ENCODE measurements around the gene FADS3. TPM values are rescaled to one million over a fixed set of nuclear protein-coding genes. Genes with fewer than 3 reads are reported as not detected.

Gene FADS3
- total RNA-seq, 6 donors from 2014 or later, result 34.4 to 138 (median 106) TPM

DNA sequence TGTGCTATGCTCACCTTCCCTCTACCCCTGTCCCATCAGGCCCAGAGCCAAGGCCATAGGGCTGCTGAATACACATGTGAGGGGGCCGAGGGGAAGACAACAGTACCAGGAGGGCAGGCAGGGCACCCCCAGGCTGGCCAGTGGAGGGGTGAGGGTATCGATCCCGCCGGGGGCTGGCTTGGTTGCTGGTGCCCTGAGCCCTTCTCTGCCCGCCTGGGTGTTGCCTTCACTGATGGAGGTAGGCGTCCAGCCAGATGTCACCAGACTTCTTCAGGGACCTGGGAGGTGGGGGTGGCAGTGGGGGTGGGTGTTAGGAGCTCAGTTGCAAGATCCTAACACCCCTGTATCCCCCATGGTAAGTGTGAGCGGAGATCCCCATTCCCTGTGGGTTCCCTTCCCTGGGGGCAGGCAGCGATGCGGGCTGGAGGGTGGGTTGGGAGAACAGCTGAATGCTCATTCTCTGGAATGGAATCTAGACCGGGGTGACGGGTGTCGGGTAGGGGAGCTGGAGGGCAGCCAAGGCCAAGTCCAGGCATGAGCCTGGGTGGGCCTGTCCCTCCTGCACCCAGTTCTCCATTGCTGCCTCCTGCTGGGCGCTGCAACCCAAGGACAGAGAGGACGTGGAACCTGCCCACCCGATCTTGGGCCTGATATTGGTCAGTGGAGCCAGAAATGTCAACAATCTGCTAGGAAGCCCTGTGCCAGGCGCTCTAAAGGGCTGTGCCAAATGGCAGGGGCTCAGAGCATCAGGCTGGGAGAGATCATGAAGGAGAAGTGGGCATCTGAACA is 17.6 kb downstream of the FADS3 start:
- ATAC-seq (ENCODE audit: low FRiP score in 2 of 2), result no peak
- WGBS, 2 donors, result 75 to 92% methylated on average over 10 to 16 of the region's 16 CpGs
- DNase-seq, result no peak
- no peak overlapping the region for H3K27ac ChIP-seq
- H3K4me1 ChIP-seq, result peaks cover 0 to 14% (median 8%) of the 10 kb centered on the region in 4 donors
- TF ChIP-seq EP300 (IDR thresholded peaks at IDR 0.05), result no peak
- TF ChIP-seq, protein P1, sequence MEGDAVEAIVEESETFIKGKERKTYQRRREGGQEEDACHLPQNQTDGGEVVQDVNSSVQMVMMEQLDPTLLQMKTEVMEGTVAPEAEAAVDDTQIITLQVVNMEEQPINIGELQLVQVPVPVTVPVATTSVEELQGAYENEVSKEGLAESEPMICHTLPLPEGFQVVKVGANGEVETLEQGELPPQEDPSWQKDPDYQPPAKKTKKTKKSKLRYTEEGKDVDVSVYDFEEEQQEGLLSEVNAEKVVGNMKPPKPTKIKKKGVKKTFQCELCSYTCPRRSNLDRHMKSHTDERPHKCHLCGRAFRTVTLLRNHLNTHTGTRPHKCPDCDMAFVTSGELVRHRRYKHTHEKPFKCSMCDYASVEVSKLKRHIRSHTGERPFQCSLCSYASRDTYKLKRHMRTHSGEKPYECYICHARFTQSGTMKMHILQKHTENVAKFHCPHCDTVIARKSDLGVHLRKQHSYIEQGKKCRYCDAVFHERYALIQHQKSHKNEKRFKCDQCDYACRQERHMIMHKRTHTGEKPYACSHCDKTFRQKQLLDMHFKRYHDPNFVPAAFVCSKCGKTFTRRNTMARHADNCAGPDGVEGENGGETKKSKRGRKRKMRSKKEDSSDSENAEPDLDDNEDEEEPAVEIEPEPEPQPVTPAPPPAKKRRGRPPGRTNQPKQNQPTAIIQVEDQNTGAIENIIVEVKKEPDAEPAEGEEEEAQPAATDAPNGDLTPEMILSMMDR (IDR thresholded peaks at IDR 0.05), result no peak
- TF ChIP-seq POLR2A (IDR thresholded peaks at IDR 0.05), result no peak
- no peak for TF ChIP-seq POLR2AphosphoS5 (IDR thresholded peaks at IDR 0.05)
- H3K4me3 ChIP-seq, result no peak overlapping the region
- H3K36me3 ChIP-seq, result peaks cover 0 to 22% (median under 1%) of the 10 kb centered on the region in 4 donors
- no peaks in the 10 kb centered on the region for H3K9me3 ChIP-seq
- H3K27me3 ChIP-seq, result no peaks in the 10 kb centered on the region

DNA sequence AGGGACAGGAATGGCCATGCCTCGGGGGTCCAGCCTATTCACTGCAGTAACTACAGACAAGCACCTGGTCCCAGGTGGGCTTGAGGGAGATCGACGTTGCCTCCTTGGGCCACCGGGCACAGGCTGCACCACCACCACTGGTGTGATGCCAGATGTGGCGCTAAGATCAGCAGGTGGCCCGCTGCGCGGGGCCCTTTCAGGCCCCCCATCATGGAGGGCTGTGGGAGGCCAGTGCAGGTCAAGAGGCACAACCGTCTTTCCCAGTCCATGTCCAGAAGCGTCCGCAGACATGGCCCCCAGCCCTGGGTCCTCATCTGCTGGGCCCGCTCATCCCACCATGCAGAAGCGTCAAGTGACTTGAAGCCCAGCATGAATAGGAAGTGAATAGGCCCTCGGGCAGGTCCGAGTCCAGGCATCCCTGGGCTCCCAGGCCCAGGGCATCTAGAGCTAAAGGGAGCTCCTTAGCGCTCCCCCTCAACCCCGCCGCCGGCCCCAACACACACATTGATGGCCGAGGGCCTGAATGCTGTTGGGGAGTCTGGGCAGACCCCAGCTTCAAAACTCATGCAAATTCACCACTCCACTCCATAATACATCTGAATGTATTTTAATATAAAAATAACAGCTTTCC is 18.3 kb downstream of the FADS3 start:
- H3K36me3 ChIP-seq, result peaks cover 0 to 16% (median 0%) of the 10 kb centered on the region in 4 donors
- 94% methylated on average over 20 of the region's 20 CpGs; no CpG with 5 or more reads in 1 of the 2 donors for WGBS, 2 donors
- TF ChIP-seq EP300 (IDR thresholded peaks at IDR 0.05) (no peak), POLR2A (IDR thresholded peaks at IDR 0.05) (no peak), POLR2AphosphoS5 (IDR thresholded peaks at IDR 0.05) (no peak)
- TF ChIP-seq, protein P1 (IDR thresholded peaks at IDR 0.05), result no peak
- no peak for DNase-seq
- no peaks in the 10 kb centered on the region for H3K27me3 ChIP-seq
- no peak for ATAC-seq (ENCODE audit: low FRiP score in 2 of 2)
- H3K4me1 ChIP-seq, result peaks cover 0 to 14% (median 8%) of the 10 kb centered on the region in 4 donors
- H3K27ac ChIP-seq, result no peak overlapping the region
- no peak overlapping the region for H3K4me3 ChIP-seq
- no peaks in the 10 kb centered on the region for H3K9me3 ChIP-seq

DNA sequence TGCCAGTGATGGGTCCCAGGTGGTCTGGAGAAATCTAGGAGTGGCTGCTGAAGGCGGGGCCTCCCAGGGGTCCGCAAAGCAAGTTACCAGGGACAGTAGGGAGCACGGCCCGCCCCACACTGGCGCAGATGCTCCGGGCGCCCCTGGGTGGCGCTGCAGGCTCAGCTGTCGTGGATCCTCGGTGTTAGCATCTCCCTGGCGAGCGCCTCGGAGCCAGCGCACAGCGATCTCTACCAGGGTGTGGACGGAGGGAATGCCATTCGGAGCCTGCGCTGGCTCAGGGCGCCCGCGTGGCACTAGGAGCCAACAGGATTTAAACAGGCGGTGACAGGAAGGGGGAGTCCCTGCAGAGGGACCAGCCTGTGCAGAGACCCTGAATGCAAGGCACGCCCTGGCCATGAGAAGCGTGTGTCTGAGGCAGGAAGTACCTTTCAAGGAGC is 20.2 kb downstream of the FADS3 start:
- DNase-seq (peak; percentile 77 to 92), ATAC-seq (ENCODE audit: low FRiP score in 2 of 2) (peak; percentile 86 to 92)
- Histone ChIP-seq H3K4me3 (peak overlapping the region in 1 of 4 donors; percentile 8), H3K9me3 (no peaks in the 10 kb centered on the region), H3K27me3 (no peaks in the 10 kb centered on the region), H3K36me3 (peaks cover 0 to 9% (median 6%) of the 10 kb centered on the region in 4 donors), H3K4me1 (peaks cover 0 to 14% (median 8%) of the 10 kb centered on the region in 4 donors), H3K27ac (no peak overlapping the region)
- 8% methylated on average over 7 to 19 of the region's 24 CpGs for WGBS, 2 donors
- no peak for TF ChIP-seq POLR2AphosphoS5 (IDR thresholded peaks at IDR 0.05)
- TF ChIP-seq, protein P1 (IDR thresholded peaks at IDR 0.05), result peak; percentile 76 to 96 (median 93)

DNA sequence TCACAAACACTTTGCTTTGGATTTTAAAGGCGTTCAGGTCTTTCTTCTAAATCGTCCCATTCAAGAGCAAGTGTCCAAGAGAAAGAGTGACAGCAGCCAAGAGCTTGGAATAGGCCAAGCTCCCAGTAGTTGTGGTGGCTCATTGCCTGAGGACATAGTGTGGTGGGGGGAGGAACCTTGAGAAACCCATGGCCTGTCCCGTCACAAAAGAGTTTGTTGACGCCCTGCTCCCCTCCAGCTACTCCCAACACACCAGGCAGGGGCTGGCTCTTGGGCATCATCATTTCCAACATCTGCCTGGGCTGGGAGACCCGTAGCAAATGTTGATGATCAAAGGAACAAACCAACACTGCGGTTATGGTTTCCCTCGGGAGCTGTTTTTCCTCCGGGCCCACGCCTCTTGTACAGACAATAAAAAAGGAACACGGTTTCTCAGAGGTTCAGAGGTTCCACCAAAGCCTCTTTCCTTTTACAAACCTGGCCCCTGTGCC is 20.8 kb downstream of the FADS3 start:
- H3K27me3 ChIP-seq, result no peaks in the 10 kb centered on the region
- 64% methylated on average over 8 to 9 of the region's 10 CpGs for whole genome bisulfite sequencing, 2 donors
- peaks cover 0 to 12% (median 5%) of the 10 kb centered on the region in 4 donors for H3K36me3 ChIP-seq
- DNase-seq (no peak), ATAC-seq (ENCODE audit: low FRiP score in 2 of 2) (no peak)
- no peak for TF ChIP-seq EP300 (IDR thresholded peaks at IDR 0.05)
- TF ChIP-seq POLR2A (IDR thresholded peaks at IDR 0.05), result no peak
- no peak for TF ChIP-seq POLR2AphosphoS5 (IDR thresholded peaks at IDR 0.05)
- TF ChIP-seq, protein P1 (IDR thresholded peaks at IDR 0.05), result no peak
- H3K9me3 ChIP-seq, result no peaks in the 10 kb centered on the region
- no peak overlapping the region for H3K4me3 ChIP-seq
- H3K27ac ChIP-seq, result no peak overlapping the region
- peaks cover 0 to 14% (median 8%) of the 10 kb centered on the region in 4 donors for H3K4me1 ChIP-seq

All from upper lobe of left lung (tissue), 6 donors.